Activated naive CD8-positive, alpha-beta T cell treated with anti-CD3 and anti-CD28 coated beads for 36 hours (primary cell): ENCODE data around the gene ZNF442. TPM values are rescaled to one million over a fixed set of nuclear protein-coding genes. Genes with fewer than 3 reads are reported as not detected.
"Not testable (repeated sequence)": the region's sequence is repeated elsewhere in the genome, so short reads cannot be mapped to it uniquely, and the experiment has no call there.

Experiments
- DNase-seq: peaks from one replicate; pipeline ENCODE4 v3.0.0; 2021
- H3K27ac Mint-ChIP-seq: one replicate; pipeline ENCODE4 v1.8.0; 2022; ENCODE audit warnings: mild to moderate bottlenecking, moderate library complexity, mixed read lengths
- H3K27me3 Mint-ChIP-seq: one replicate; pipeline ENCODE4 v1.8.0; 2022; ENCODE audit warnings: mild to moderate bottlenecking, mixed read lengths
- H3K36me3 Mint-ChIP-seq: one replicate; pipeline ENCODE4 v1.8.0; 2021; ENCODE audit warnings: mild to moderate bottlenecking, mixed read lengths
- H3K4me1 Mint-ChIP-seq: one replicate; pipeline ENCODE4 v1.8.0; 2021; ENCODE audit warnings: mixed read lengths
- H3K4me3 Mint-ChIP-seq: one replicate; pipeline ENCODE4 v1.8.0; 2022; ENCODE audit warnings: mild to moderate bottlenecking, moderate library complexity, mixed read lengths
- H3K9me3 Mint-ChIP-seq: one replicate; pipeline ENCODE4 v1.8.0; 2022; ENCODE audit warnings: mixed read lengths
- total RNA-seq, 2 experiments: library from RNA; stranded (reverse); gene quantifications; one replicate each; pipeline ENCODE4 v1.2.3, GENCODE V29; 2021

ZNF442 gene
- 1 to 10 TPM; 1.3 to 1.7 TPM for total RNA-seq

DNA sequence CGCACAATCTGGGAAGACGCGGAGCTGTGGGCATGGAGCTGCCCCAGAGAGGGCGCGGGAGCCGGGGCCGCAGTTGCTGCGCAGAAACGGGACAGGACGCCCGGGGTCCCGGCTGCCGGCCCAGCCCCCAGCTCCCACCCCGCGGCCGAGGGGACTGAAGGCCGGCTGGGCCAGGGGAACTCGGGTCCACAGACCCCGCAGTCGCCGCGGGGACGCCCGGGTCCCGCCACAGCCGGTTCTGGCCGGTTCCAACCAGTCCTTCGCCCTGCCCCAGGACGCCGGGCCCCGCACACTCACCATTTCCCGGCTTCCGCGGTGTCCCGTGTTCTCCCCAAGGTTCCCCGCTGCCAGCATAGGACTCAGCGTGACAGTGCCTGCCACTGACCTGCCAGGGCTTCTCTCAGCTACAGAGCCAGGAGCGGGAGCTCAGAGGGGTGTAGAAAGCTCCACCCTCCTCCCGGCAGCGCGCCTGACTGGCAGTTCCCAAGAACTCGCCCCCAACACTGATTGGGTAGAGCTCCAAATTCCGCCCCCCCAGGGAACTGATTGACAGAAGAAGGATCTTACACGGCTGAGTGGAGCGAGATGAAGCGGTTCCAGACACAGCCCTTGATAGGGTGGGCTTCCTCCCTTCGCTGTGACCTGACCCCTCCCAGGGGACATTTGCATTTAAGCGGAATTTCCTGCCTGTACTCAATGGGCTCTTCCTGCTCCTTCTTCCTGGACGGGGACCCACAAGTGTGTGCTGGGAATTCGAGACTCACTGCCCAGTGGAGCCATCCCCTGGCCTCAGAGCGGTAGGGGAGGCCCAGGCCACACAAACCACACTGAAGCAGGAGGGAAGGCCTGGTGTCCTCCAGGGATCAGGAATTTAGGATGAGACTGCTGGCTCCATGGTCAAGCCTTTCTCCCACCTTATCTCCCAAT lies at the start of gene ZNF442:
Gene ZNF442 (minus strand): TSS at position 448 of the 927 bp plus-strand sequence. CDS start 2,052 bp downstream, outside the sequence.
- Mint-ChIP-seq H3K4me1 (peaks cover 17% of the 10 kb centered on the region), H3K27me3 (no peaks in the 10 kb centered on the region), H3K9me3 (peaks cover 6% of the 10 kb centered on the region), H3K27ac (peak within 1 kb of the TSS; percentile 85), H3K4me3 (peak within 1 kb of the TSS; percentile 96), H3K36me3 (peaks cover 11% of the 10 kb centered on the region)
- peak; percentile 90 for DNase-seq

DNA sequence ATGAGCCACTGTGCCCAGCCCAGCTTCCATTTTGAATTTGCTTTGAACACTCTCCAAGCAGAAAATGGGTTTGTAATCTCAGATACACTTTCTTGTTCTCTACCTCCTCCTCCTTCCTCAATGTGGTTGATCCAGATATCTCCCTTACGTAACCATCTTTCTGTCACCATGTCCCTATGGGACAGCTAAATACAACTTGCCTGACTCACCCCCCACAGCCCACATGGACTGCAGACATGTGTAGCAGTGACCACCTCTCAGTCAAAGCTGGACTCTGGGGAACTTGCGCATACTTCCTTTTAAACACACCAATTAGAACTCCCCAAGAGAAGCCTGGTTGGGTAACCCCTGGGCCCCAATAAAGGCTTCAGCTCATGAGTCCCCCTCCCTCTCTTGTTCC lies 46.4 kb upstream of the ZNF442 start:
- DNase-seq, result no peak
- Mint-ChIP-seq H3K27me3 (no peaks in the 10 kb centered on the region), H3K4me1 (no peaks in the 10 kb centered on the region), H3K4me3 (no peak overlapping the region), H3K9me3 (peaks cover 11% of the 10 kb centered on the region), H3K27ac (no peak overlapping the region), H3K36me3 (peaks cover 12% of the 10 kb centered on the region)

DNA sequence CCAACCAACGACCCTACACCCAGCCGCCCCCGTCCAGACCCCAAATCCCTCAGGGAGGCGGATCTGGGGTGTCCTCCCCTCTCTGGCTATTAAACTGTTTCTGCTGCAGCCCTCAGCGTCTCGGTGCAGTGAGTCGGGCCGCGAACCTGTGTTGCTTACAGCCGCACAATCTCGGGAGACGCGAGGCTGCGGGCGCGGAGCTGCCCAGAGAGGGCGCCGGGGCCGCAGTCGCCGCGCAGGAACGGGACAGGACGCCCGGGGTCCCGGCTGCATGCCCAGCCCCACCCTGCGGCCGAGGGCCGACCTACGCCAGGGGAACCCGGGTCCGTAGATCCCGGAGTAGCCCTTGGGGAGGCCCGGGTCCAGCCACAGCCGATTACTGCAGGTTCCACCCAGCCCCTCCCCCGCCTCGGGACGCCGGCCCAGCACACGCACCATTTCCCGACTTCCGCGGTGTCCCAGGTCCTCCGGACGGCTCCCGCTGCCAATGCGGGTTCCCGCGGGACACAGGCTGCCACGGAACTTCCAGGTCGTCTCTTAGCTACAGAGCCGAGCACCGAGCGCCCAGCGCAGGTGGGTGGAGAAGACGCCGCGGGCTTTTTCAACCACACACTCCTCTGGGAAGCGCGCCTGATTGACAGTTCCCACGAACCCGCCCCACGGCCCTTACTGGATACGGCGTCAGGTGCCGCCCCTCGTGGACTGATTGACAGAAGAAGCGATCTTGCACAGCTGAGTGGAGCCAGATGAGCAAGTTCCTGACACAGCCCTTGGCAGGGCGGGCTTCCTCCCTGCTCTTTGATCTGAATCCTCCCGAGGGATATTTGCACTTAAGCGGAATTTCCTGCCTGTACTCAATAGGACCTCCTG lies 35.4 kb upstream of the ZNF442 start, which contains the start of gene ZNF799:
Gene ZNF799 (minus strand): TSS at position 639 of the 870 bp plus-strand sequence. CDS start 201 bp downstream, at position 438.
- peaks cover 20% of the 10 kb centered on the region for H3K9me3 Mint-ChIP-seq
- peak within 1 kb of the TSS; percentile 88 for H3K4me3 Mint-ChIP-seq
- H3K27ac Mint-ChIP-seq, result peak within 1 kb of the TSS; percentile 75
- H3K27me3 Mint-ChIP-seq, result no peaks in the 10 kb centered on the region
- H3K4me1 Mint-ChIP-seq, result peaks cover 8% of the 10 kb centered on the region
- peaks cover 24% of the 10 kb centered on the region for H3K36me3 Mint-ChIP-seq
- peak; percentile 86 for DNase-seq

DNA sequence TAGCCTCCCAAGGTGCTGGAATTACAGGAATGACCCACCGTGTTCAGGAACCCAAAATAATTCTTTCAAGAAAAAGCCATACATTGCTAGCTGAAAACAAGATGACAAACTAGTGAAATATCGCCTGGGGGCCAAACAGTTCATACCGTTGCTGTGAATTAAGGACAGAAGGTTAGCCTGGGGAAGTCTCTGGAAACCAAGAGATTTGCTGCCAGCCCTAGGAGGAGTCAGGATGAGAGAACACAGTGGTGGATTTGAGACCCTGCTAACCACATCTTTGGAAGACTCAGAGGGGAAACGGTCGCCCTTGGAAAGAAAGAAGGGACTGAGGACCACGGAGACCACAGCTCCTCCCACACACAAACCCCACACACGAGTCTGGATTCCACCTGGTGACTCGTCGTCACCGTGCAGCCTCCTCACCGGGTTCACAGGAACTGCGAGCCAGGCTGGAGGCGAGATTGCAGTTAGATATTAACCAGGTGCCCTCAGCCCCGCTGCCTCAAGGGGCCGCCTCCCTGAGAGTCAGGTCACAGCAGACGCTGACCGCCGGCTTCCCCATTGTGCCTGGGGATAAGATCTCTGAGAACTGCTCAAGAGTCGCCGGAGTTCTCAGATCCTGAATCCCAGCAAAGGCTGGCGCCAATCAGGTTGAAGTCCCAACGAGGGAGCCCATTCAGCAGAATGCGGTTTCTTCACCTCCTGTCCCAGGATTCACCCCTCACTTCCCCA lies 34.6 kb upstream of the ZNF442 start:
- H3K9me3 Mint-ChIP-seq, result peaks cover 22% of the 10 kb centered on the region
- not testable (repeated sequence) for H3K27me3 Mint-ChIP-seq, H3K4me1 Mint-ChIP-seq
- peak overlapping the region; percentile 88 for H3K4me3 Mint-ChIP-seq
- peaks cover 32% of the 10 kb centered on the region for H3K36me3 Mint-ChIP-seq
- DNase-seq, result peak; percentile 32
- peak overlapping the region; percentile 20 for H3K27ac Mint-ChIP-seq

DNA sequence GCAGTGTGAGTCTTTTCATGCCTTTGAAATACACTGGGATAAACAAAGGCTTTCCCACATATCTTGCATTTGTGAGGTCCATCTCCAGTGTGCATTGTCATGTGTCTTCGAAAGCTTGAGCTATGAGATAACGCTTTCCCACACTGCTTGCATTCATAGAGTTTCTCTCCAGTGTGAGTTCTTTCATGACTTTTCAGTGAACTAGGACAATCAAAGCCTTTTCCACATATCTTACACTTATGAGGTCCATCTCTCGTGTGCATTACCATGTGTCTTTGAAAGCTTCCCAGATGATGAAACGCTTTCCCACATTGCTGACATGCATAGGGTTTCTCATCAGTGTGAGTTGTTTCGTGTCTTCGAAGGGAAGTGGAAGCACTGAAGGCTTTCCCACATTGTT lies 25.7 kb upstream of the ZNF442 start:
- H3K27ac Mint-ChIP-seq, H3K4me3 Mint-ChIP-seq, H3K27me3 Mint-ChIP-seq, DNase-seq, H3K4me1 Mint-ChIP-seq: not testable (repeated sequence)
- peaks cover 79% of the 10 kb centered on the region for H3K36me3 Mint-ChIP-seq
- peaks cover 34% of the 10 kb centered on the region for H3K9me3 Mint-ChIP-seq

DNA sequence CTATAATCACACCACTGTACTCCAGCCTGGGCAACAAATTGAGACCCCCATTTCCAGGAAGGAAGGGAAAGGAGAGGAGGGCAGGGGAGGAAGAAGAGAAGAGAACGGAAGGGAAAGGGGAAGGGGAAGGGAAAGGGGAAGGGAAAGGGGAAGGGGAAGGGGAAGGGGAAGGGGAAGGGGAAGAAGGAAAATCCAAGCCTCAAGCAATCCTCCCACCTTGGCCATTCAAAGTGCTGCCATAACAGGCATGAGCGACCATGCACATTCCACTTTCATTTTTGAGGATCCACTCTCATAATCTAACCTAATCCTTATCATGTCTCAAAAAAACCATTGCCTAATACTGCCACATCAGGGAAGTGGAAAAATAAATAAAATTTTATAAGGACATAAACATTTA lies 20.9 kb upstream of the ZNF442 start:
- H3K36me3 Mint-ChIP-seq, result peaks cover 72% of the 10 kb centered on the region
- H3K27me3 Mint-ChIP-seq, H3K4me3 Mint-ChIP-seq, DNase-seq, H3K4me1 Mint-ChIP-seq, H3K27ac Mint-ChIP-seq: not testable (repeated sequence)
- peaks cover 30% of the 10 kb centered on the region for H3K9me3 Mint-ChIP-seq

DNA sequence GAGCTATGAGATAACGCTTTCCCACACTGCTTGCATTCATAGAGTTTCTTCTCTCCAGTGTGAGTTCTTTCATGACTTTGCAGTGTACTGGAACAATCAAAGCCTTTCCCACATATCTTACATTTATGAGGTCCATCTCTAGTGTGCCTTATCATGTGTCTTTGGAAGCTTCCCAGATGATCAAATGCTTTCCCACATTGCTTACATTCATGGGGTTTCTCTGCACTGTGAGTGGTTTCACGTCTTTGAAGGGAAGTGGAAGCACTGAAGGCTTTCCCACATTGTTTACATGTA lies 14.9 kb upstream of the ZNF442 start:
- Mint-ChIP-seq H3K4me3 (no peak overlapping the region), H3K27me3 (no peaks in the 10 kb centered on the region), H3K4me1 (no peaks in the 10 kb centered on the region), H3K9me3 (peaks cover 49% of the 10 kb centered on the region), H3K36me3 (peaks cover 61% of the 10 kb centered on the region), H3K27ac (no peak overlapping the region)
- no peak for DNase-seq

DNA sequence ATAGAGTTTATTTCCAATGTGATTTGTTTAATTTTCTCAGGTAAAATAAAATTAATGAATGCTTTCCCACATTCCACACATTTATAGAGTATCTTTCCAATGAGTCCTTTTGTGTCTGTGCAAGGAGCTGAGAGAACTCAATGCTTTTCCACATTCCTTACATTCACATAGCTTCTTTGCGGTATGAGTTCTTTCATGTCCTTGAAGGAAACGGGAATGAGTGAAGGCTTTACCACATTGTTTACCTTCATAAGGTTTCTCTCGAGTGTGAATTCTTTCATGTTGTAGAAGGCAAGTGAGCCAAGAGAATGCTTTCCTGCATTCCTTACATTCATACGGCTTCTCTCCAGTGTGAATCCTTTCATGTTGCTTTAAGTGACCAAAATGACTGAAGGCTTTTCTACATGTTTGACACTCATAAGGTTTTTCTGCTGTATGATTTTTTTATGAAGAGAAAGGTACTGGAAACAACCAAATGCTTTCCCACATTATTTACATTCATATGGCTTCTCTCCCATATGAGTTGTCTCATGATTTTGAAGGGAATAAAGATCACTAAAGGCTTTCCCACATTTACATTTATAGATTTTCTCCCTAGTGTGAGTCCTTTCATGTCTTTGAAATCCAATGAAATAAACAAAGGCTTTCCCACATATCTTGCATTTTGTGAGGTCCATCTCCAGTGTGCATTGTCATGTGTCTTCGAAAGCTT lies 14.4 kb upstream of the ZNF442 start:
- Mint-ChIP-seq H3K36me3 (peaks cover 57% of the 10 kb centered on the region), H3K27ac (no peak overlapping the region), H3K9me3 (peaks cover 51% of the 10 kb centered on the region), H3K4me3 (no peak overlapping the region), H3K27me3 (no peaks in the 10 kb centered on the region), H3K4me1 (no peaks in the 10 kb centered on the region)
- DNase-seq, result no peak

DNA sequence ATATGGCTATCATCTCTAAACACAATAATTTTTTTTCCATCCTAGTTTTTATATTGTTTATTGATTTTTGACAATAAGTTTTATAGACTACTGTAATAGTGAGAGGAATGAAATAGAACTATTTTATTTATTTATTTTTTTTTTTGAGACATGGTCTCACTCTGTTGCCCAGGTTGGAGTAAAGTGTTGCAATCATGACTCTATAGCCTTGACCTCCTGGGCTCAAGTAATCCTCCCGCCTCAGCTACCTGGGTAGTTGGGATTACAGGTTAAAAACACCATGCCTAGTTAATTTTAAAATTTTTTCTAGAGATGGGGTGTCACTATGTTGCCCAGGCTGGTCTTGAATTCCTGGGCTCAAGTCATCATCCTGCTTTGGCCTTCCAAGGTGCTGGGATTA lies 8.5 kb upstream of the ZNF442 start:
- H3K9me3 Mint-ChIP-seq, result peaks cover 26% of the 10 kb centered on the region
- no peak overlapping the region for H3K4me3 Mint-ChIP-seq
- H3K36me3 Mint-ChIP-seq, result peaks cover 14% of the 10 kb centered on the region
- DNase-seq, result no peak
- H3K27me3 Mint-ChIP-seq, result no peaks in the 10 kb centered on the region
- no peaks in the 10 kb centered on the region for H3K4me1 Mint-ChIP-seq
- no peak overlapping the region for H3K27ac Mint-ChIP-seq

DNA sequence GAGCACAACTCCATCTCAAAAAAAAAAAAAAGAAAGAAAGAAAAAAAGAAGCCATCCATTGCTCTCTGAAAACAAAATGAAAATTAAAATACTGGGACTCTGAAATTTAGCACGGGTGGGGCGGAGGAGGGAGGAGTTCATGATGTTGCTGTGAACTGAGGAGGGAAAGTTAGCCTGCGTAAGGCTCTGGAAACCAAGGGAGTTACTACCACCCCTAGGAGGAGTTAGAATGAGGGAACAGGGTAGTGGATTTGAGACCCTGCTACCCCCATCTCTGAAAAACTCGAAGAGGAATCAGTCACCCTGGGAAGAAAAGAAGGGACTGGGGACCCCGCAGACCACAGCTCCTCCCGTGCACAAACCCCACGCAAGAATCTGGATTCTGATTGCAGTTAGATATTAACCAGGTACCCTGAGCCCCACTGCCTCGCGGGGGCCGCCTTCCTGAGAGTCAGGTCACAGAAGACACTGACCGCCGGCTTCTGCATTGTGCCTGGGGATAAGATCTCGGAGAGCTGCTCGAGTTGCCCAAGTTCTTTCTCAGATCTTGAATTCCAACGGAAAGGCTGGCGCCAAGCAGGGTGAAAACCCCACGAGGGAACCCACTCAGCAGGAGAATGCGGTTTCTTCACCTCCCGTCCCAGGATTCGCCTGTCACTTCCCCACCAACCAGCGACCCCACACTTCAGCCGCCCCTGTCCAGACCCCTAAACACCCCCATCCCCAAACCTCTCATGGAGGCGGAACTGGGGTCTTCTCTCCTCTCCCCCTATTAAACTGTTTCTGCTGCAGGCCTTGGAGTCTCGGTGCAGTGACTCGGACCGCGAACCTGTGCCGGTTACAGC lies 870 bp downstream of the ZNF442 start:
- Mint-ChIP-seq H3K27me3 (no peaks in the 10 kb centered on the region), H3K27ac (no peak overlapping the region), H3K36me3 (peaks cover 11% of the 10 kb centered on the region), H3K9me3 (peaks cover 6% of the 10 kb centered on the region), H3K4me1 (peaks cover 17% of the 10 kb centered on the region), H3K4me3 (peak overlapping the region; percentile 96)
- peak; percentile 4 for DNase-seq

DNA sequence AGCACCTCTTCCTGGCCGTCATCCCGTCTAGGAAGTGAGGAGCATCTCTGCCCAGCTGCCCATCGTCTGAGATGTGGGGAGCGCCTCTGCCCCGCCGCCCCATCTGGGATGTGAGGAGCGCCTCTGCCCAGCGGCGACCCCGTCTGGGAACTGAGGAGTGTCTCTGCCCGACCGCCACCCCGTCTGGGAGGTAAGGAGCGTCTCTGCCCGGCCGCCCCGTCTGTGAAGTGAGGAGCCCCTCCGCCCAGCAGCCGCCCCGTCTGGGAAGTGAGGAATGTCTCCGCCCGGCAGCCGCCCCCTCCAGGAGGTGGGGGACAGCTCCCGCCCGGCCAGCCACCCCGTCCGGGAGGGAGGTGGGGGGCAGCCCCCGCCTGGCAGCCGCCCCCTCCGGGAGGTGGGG lies 3.2 kb downstream of the ZNF442 start:
- peaks cover 17% of the 10 kb centered on the region for H3K4me1 Mint-ChIP-seq
- peaks cover 23% of the 10 kb centered on the region for H3K36me3 Mint-ChIP-seq
- peaks cover 14% of the 10 kb centered on the region for H3K9me3 Mint-ChIP-seq
- DNase-seq, H3K4me3 Mint-ChIP-seq, H3K27ac Mint-ChIP-seq, H3K27me3 Mint-ChIP-seq: not testable (repeated sequence)

DNA sequence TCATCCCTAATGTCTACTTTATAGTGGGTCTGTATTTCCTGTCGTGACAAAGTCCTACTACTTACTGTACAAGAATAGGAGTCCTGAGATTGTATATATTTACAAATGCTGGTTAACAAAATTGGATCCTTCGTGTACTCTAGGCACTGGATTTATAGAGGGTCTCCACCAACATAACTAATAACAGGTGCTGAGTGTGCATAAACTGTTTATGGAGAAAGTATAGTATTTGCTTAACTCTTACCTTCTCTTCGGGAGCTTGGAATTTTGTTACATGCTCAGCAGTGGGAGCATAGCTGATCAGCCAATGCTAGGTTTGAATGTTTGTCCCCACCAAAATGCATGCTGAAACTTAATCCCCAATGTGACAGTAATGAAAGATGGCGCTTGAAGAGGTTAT lies 12.1 kb downstream of the ZNF442 start:
- H3K4me1 Mint-ChIP-seq, result no peaks in the 10 kb centered on the region
- H3K27ac Mint-ChIP-seq, result no peak overlapping the region
- H3K36me3 Mint-ChIP-seq, result peaks cover 63% of the 10 kb centered on the region
- DNase-seq, result no peak
- no peak overlapping the region for H3K4me3 Mint-ChIP-seq
- H3K27me3 Mint-ChIP-seq, result no peaks in the 10 kb centered on the region
- H3K9me3 Mint-ChIP-seq, result peaks cover 63% of the 10 kb centered on the region

DNA sequence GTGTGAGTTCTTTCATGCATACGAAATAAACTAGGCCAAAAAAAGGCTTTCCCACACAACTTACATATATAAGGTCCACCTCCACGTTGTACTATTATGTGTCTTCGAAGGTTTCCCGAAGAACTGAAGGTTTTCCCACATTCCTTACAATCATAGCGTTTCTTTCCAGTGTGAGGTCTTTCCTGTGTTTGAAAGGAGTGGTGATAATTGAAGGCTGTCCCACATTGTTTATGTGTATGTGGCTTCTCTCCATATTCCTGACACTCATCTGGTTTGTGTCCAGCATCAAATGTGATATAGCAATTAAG lies 14.6 kb downstream of the ZNF442 start:
- H3K36me3 Mint-ChIP-seq, result peaks cover 65% of the 10 kb centered on the region
- H3K27ac Mint-ChIP-seq, result no peak overlapping the region
- no peak overlapping the region for H3K4me3 Mint-ChIP-seq
- peaks cover 59% of the 10 kb centered on the region for H3K9me3 Mint-ChIP-seq
- no peaks in the 10 kb centered on the region for H3K4me1 Mint-ChIP-seq
- H3K27me3 Mint-ChIP-seq, result no peaks in the 10 kb centered on the region
- DNase-seq, result no peak
